ENCODE data around the gene BCAS1.

- no peak for TF ChIP-seq CTCF (IDR thresholded peaks at IDR 0.05)
- TF ChIP-seq POLR2A (IDR thresholded peaks at IDR 0.05) = no peak
Measured at GRCh38 chr20:54085910-54086309, 15.5 kb upstream of the BCAS1 start.
